ENCODE measurements around the gene MAGI2.

DNA sequence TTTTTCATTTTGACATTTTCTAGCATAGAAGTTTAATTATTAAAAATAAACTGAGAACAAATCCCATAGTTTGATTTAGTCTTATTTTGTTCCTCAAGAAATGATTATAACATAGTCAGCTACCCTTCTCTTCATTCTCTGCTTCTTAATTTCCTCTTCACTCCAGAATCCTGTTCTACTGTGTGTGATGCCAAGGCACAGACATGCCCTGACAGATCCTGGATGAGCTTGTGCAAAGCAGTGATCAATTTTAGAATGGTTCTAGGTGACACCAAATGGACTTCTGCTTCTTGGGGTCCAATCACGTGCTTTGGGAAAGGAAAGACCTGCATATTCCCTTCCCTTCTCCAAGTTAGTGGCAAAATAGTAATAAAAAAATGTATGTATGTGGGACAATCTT, 665.6 kb downstream of the MAGI2 start:
- TF ChIP-seq, protein P1, sequence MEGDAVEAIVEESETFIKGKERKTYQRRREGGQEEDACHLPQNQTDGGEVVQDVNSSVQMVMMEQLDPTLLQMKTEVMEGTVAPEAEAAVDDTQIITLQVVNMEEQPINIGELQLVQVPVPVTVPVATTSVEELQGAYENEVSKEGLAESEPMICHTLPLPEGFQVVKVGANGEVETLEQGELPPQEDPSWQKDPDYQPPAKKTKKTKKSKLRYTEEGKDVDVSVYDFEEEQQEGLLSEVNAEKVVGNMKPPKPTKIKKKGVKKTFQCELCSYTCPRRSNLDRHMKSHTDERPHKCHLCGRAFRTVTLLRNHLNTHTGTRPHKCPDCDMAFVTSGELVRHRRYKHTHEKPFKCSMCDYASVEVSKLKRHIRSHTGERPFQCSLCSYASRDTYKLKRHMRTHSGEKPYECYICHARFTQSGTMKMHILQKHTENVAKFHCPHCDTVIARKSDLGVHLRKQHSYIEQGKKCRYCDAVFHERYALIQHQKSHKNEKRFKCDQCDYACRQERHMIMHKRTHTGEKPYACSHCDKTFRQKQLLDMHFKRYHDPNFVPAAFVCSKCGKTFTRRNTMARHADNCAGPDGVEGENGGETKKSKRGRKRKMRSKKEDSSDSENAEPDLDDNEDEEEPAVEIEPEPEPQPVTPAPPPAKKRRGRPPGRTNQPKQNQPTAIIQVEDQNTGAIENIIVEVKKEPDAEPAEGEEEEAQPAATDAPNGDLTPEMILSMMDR (IDR thresholded peaks at IDR 0.05; ENCODE audit: insufficient read depth, low read depth, low read length) = no peak
- no peak for TF ChIP-seq EZH2 (IDR thresholded peaks at IDR 0.05; ENCODE audit: insufficient read depth, low read length)

Data from astrocyte (in vitro differentiated cells and primary cell).